Kidney (tissue), 14 donors: ENCODE results near the gene COL23A1. TPM values are rescaled to one million over a fixed set of nuclear protein-coding genes. Genes with fewer than 3 reads are reported as not detected.

Experiments used
- DNase-seq, 5 donors: peaks; one replicate each; pipeline ENCODE4 v3.0.0-alpha.2; 2013 to 2020
- FAIRE-seq: peaks from 2 replicates; lab custom pipeline; 2012; peaks lifted over from hg19 to GRCh38; lab: Jason Lieb, UNC
- H3K27ac ChIP-seq, 2 donors: one replicate each; pipeline ENCODE4 v1.7.0; 2013; ENCODE audit warnings: low read depth in 2 of 2, low read length in 2 of 2, inconsistent platforms in 1 of 2
- H3K27me3 ChIP-seq: one replicate; pipeline ENCODE4 v1.7.1; 2013; ENCODE audit warnings: low read length, inconsistent platforms; ENCODE audit not compliant: control insufficient read depth, insufficient read depth
- H3K36me3 ChIP-seq, 3 donors: one replicate each; pipeline versions ENCODE4 v1.7.0 to v1.7.1; 2013; ENCODE audit warnings: low read length in 3 of 3, control low read depth in 1 of 3, inconsistent platforms in 1 of 3; ENCODE audit not compliant: insufficient read depth in 3 of 3, control insufficient read depth in 2 of 3
- H3K4me1 ChIP-seq, 3 donors: one replicate each; pipeline versions ENCODE4 v1.7.0 to v1.7.1; 2013; ENCODE audit warnings: low read length in 3 of 3, inconsistent platforms in 1 of 3, low read depth in 1 of 3; ENCODE audit not compliant: control insufficient read depth in 2 of 3, insufficient read depth in 2 of 3
- H3K4me3 ChIP-seq, 3 donors: one replicate each; pipeline versions ENCODE4 v1.7.0 to v1.8.1; 2013; ENCODE audit warnings: low read length in 3 of 3, control low read depth in 1 of 3, inconsistent platforms in 1 of 3
- H3K9ac ChIP-seq, 3 donors: one replicate each; pipeline versions ENCODE4 v1.7.0 to v1.7.1; 2013; ENCODE audit warnings: low read length in 3 of 3, control low read depth in 1 of 3, inconsistent platforms in 1 of 3
- H3K9me3 ChIP-seq, 3 donors: one replicate each; pipeline versions ENCODE4 v1.7.0 to v1.7.1; 2013; ENCODE audit warnings: low read length in 3 of 3, control low read depth in 1 of 3, inconsistent platforms in 1 of 3; ENCODE audit not compliant: control insufficient read depth in 2 of 3, insufficient read depth in 1 of 3
- intact Hi-C: fragments of 100-400 bp; cut with DNase I; formaldehyde crosslinking; loops from one replicate; pipeline ENCODE4 v1.11.1; 2022
- polyA plus RNA-seq: library from polyadenylated mRNA; stranded (reverse); fragments of 350-450 nt; fragmentation: Illumina TruSeq; extraction: RNeasy Lipid Tissue Mini Kit (QIAGEN cat#74804); gene quantifications from one replicate; pipeline ENCODE4 v1.2.3, GENCODE V29; 2014; ENCODE audit warnings: low read depth, low replicate concordance; ENCODE audit not compliant: insufficient read depth
- total RNA-seq: library from RNA; stranded (reverse); fragmentation: NEBNext Ultra II Directional; extraction: Animal tissue kit (Norgen Biotek cat#: 25700); gene quantifications from one replicate; pipeline ENCODE4 v1.2.1, GENCODE V29; 2021
- TF ChIP-seq, protein P1 (sequence below): IDR thresholded peaks from 3 replicates; pipeline ENCODE4 v1.5.1; 2012; ENCODE audit warnings: mild to moderate bottlenecking, moderate library complexity, borderline replicate concordance; ENCODE audit not compliant: insufficient read depth; ENCODE audit errors: extremely low read depth
- donor health status: control.
- donor health status: control.
- donor health status: control.
- donor health status: control.
- donor health status: control.
- donor health status: DM: yes; HTN: yes; CAD: no.
- donor health status: Normal renal cell carcinoma (clear cell type).

Gene COL23A1
- total and polyA plus RNA-seq, 2 donors from 2014 or later: 4.1 to 8.7 TPM

- Histone ChIP-seq H3K36me3 (no peaks in the 10 kb centered on the region), H3K4me1 (peaks cover 0 to 9% (median 8%) of the 10 kb centered on the region in 3 donors), H3K27me3 (no peaks in the 10 kb centered on the region), H3K4me3 (no peak overlapping the region), H3K27ac (no peak overlapping the region), H3K9me3 (peaks cover 0 to 8% (median 3%) of the 10 kb centered on the region in 3 donors), H3K9ac (no peak overlapping the region)
- intact Hi-C loops: no loop called here
- no peak for FAIRE-seq
- TF ChIP-seq, protein P1, sequence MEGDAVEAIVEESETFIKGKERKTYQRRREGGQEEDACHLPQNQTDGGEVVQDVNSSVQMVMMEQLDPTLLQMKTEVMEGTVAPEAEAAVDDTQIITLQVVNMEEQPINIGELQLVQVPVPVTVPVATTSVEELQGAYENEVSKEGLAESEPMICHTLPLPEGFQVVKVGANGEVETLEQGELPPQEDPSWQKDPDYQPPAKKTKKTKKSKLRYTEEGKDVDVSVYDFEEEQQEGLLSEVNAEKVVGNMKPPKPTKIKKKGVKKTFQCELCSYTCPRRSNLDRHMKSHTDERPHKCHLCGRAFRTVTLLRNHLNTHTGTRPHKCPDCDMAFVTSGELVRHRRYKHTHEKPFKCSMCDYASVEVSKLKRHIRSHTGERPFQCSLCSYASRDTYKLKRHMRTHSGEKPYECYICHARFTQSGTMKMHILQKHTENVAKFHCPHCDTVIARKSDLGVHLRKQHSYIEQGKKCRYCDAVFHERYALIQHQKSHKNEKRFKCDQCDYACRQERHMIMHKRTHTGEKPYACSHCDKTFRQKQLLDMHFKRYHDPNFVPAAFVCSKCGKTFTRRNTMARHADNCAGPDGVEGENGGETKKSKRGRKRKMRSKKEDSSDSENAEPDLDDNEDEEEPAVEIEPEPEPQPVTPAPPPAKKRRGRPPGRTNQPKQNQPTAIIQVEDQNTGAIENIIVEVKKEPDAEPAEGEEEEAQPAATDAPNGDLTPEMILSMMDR: no peak
- peak in 1 of 5 donors; percentile 60 for DNase-seq
Observed at GRCh38 chr5:178287091-178287790, 303.0 kb downstream of the COL23A1 start.

GRCh38 chr5:178286226-178287090, 303.7 kb downstream of the COL23A1 start:
- H3K27me3 ChIP-seq: no peaks in the 10 kb centered on the region
- no peak overlapping the region for H3K4me3 ChIP-seq
- H3K27ac ChIP-seq: no peak overlapping the region
- intact Hi-C loops: no loop called here
- TF ChIP-seq, protein P1: no peak
- H3K4me1 ChIP-seq: peaks cover 0 to 9% (median 8%) of the 10 kb centered on the region in 3 donors
- no peak overlapping the region for H3K9ac ChIP-seq
- DNase-seq (peak in 1 of 5 donors; percentile 70), FAIRE-seq (no peak)
- H3K9me3 ChIP-seq: peaks cover 0 to 8% (median 3%) of the 10 kb centered on the region in 3 donors
- no peaks in the 10 kb centered on the region for H3K36me3 ChIP-seq

GRCh38 chr5:178285399-178286225, 304.6 kb downstream of the COL23A1 start:
- intact Hi-C loops: no loop called here
- Histone ChIP-seq H3K9ac (no peak overlapping the region), H3K4me1 (peaks cover 0 to 9% (median 8%) of the 10 kb centered on the region in 3 donors), H3K36me3 (no peaks in the 10 kb centered on the region), H3K9me3 (peaks cover 0 to 8% (median 3%) of the 10 kb centered on the region in 3 donors), H3K27me3 (no peaks in the 10 kb centered on the region), H3K27ac (no peak overlapping the region), H3K4me3 (no peak overlapping the region)
- TF ChIP-seq, protein P1: no peak
- FAIRE-seq (no peak), DNase-seq (peak in 1 of 5 donors; percentile 56)
